HepG2 (cell line): ENCODE data around the gene LCN2. TPM values are rescaled to one million over a fixed set of nuclear protein-coding genes. Genes with fewer than 3 reads are reported as not detected.
"Not testable (repeated sequence)": the region's sequence is repeated elsewhere in the genome, so short reads cannot be mapped to it uniquely, and the experiment has no call there.

ENCODE experiments used
- ARID4A ChIP-seq: sonication (generic); formaldehyde crosslinking; IDR thresholded peaks from 2 replicates; pipeline ENCODE4 v1.5.0; 2020; ENCODE audit warnings: mild to moderate bottlenecking, missing genetic modification reagents, borderline replicate concordance
- ATF1 ChIP-seq: IDR thresholded peaks from 2 replicates; pipeline ENCODE4 v1.6.1; 2016; ENCODE audit warnings: mild to moderate bottlenecking, control low read depth
- GFI1 ChIP-seq: sonication (generic); formaldehyde crosslinking; IDR thresholded peaks from 2 replicates; pipeline ENCODE4 v1.5.0; 2020; ENCODE audit warnings: missing genetic modification reagents, mild to moderate bottlenecking, borderline replicate concordance
- HOMEZ ChIP-seq: IDR thresholded peaks from 2 replicates; pipeline ENCODE4 v1.6.1; 2016; ENCODE audit warnings: low read depth
- MED1 ChIP-seq: sonication (generic); formaldehyde crosslinking; IDR thresholded peaks from 2 replicates; pipeline ENCODE4 v1.4.0; 2020; ENCODE audit warnings: missing genetic modification reagents
- NKX3-1 ChIP-seq: sonication (generic); formaldehyde crosslinking; IDR thresholded peaks from 2 replicates; pipeline ENCODE4 v1.5.0; 2020; ENCODE audit warnings: missing genetic modification reagents
- NR2F6 ChIP-seq, 2 experiments: IDR thresholded peaks; 2 replicates each; pipeline ENCODE4 v1.6.1; 2016; ENCODE audit warnings: antibody characterized with exemption in 1 of 2, mild to moderate bottlenecking in 1 of 2
- SOX6 ChIP-seq, 2 experiments: fragments of 450-650 bp in 1 of 2; sonication (generic) in 1 of 2; formaldehyde crosslinking in 1 of 2; IDR thresholded peaks; 2 replicates each; pipeline versions ENCODE4 v1.4.0 to v1.6.1; 2017 to 2020; ENCODE audit warnings: antibody characterized with exemption in 1 of 2, mild to moderate bottlenecking in 1 of 2, missing genetic modification reagents in 1 of 2
- TAF1 ChIP-seq: sonication (generic); formaldehyde crosslinking; IDR thresholded peaks from 2 replicates; pipeline ENCODE4 v1.4.0; 2020; ENCODE audit warnings: missing genetic modification reagents
- USF2 ChIP-seq, 2 experiments: sonication (generic) in 1 of 2; formaldehyde crosslinking in 1 of 2; IDR thresholded peaks; 2 replicates each; pipeline versions ENCODE4 v1.5.1 to v1.6.1; 2011 to 2020; ENCODE audit warnings: borderline replicate concordance in 1 of 2, low read depth in 1 of 2, low read length in 1 of 2, mild to moderate bottlenecking in 1 of 2, missing genetic modification reagents in 1 of 2, moderate library complexity in 1 of 2
- ZBTB43 ChIP-seq: sonication (generic); formaldehyde crosslinking; conservative IDR thresholded peaks from 2 replicates; pipeline ENCODE4 v1.4.0; 2020; ENCODE audit warnings: missing genetic modification reagents
- ZNF503 ChIP-seq: sonication (generic); formaldehyde crosslinking; IDR thresholded peaks from 2 replicates; pipeline ENCODE4 v1.4.0; 2020; ENCODE audit warnings: missing genetic modification reagents
- ZNF563 ChIP-seq: sonication (generic); formaldehyde crosslinking; IDR thresholded peaks from 2 replicates; pipeline ENCODE4 v1.8.0; 2022; ENCODE audit warnings: mild to moderate bottlenecking, moderate library complexity, missing genetic modification reagents
- polyA plus RNA-seq, 8 experiments: library from polyadenylated mRNA; depleted of rRNA in 3 of 8; stranded (reverse) in 7 of 8; unstranded in 1 of 8; fragments of >200 nt; fragmentation: Illumina TruSeq in 4 of 8; extraction: Trizol in 4 of 8; gene quantifications; 2 replicates each; pipeline versions ENCODE4 v1.2.1 to v1.2.3, GENCODE V29; 2011 to 2016; ENCODE audit warnings: low read depth in 4 of 8, missing spikeins in 1 of 8, mixed read lengths in 1 of 8; ENCODE audit not compliant: insufficient read depth in 1 of 8
- total RNA-seq, 5 experiments: library from RNA; depleted of rRNA; stranded (reverse); fragments of >200 nt; fragmentation: Illumina TruSeq; extraction: Trizol; gene quantifications; 2 replicates each; pipeline ENCODE4 v1.2.3, GENCODE V29; 2016; ENCODE audit warnings: low read depth in 1 of 5

LCN2 gene
- total and polyA plus RNA-seq, 2 of the 13 experiments (the other 11 are each of a cell fraction or from before 2014, with no cell fraction given), result 0.38 to 1.4 TPM

- TF ChIP-seq GFI1 (CRISPR knock-in tag), result peak; percentile 81
- TF ChIP-seq HOMEZ (CRISPR knock-in tag), result peak; percentile 12; the same call in 1 of the 2 replicates
- TF ChIP-seq ATF1 (CRISPR knock-in tag), result peak; percentile 39; the same call in 1 of the 2 replicates
- 0 out of 2 replicates have a peak, but pooled peaks have one; percentile 17 for TF ChIP-seq ZNF503 (CRISPR knock-in tag)
- TF ChIP-seq NR2F6 (IDR thresholded peaks at IDR 0.05), result peak; percentile 71
- peak; percentile 75; the same call in 1 of the 2 replicates for TF ChIP-seq NR2F6 (CRISPR knock-in tag; IDR thresholded peaks at IDR 0.05)
- not testable (repeated sequence) for TF ChIP-seq USF2 (IDR thresholded peaks at IDR 0.05; ENCODE audit: low read depth, low read length); SOX6 (IDR thresholded peaks at IDR 0.05)
- TF ChIP-seq USF2 (CRISPR knock-in tag; IDR thresholded peaks at IDR 0.05; ENCODE audit: borderline replicate concordance), result peak; percentile 67; the same call in 1 of the 2 replicates
- peak; percentile 40; the same call in 1 of the 2 replicates for TF ChIP-seq ARID4A (CRISPR knock-in tag)
- TF ChIP-seq SOX6 (CRISPR knock-in tag; IDR thresholded peaks at IDR 0.05), result peak; percentile 47; the same call in 1 of the 2 replicates
- TF ChIP-seq TAF1 (CRISPR knock-in tag), result peak; percentile 55
- 0 out of 2 replicates have a peak, but pooled peaks have one; percentile 29 for TF ChIP-seq NKX3-1 (CRISPR knock-in tag)
- TF ChIP-seq MED1 (CRISPR knock-in tag), result peak; percentile 62
- 0 out of 2 replicates have a peak, but pooled peaks have one; percentile 24 for TF ChIP-seq ZNF563 (CRISPR knock-in tag)
- TF ChIP-seq ZBTB43 (CRISPR knock-in tag), result peak; percentile 55; the same call in 1 of the 2 replicates
These were observed 17.1 kb upstream of the LCN2 start (continued) for GRCh38 chr9:128132139-128132538.
